ENCODE measurements around the gene EBLN2.

EBLN2 gene

GRCh38 chr3:73084170-73084569, 22.7 kb downstream of the EBLN2 start:
- Histone ChIP-seq H3K4me1 (ENCODE audit: low read length) (no peaks in the 10 kb centered on the region), H4K20me1 (ENCODE audit: insufficient read depth, low read length) (no peaks in the 10 kb centered on the region), H2AFZ (ENCODE audit: low read depth, low read length) (no peak overlapping the region), H3K9ac (ENCODE audit: low read length) (no peak overlapping the region), H3K36me3 (replicated peaks; ENCODE audit: low read depth, low read length) (no peaks in the 10 kb centered on the region), H3K9me3 (ENCODE audit: insufficient read depth, low read length) (no peaks in the 10 kb centered on the region), H3K4me3 (ENCODE audit: low read length) (no peak overlapping the region), H3K27me3 (ENCODE audit: low read depth, low read length) (no peaks in the 10 kb centered on the region), H3K79me2 (ENCODE audit: low read length) (no peaks in the 10 kb centered on the region), H3K27ac (ENCODE audit: low read length) (no peak overlapping the region), H3K4me2 (ENCODE audit: low read length) (no peak overlapping the region)
- TF ChIP-seq CTCF (IDR thresholded peaks at IDR 0.05; ENCODE audit: low read depth, low read length) (no peak), EZH2phosphoT487 (IDR thresholded peaks at IDR 0.05; ENCODE audit: low read depth) (no peak)

GRCh38 chr3:73086071-73086494, 24.6 kb downstream of the EBLN2 start:
- no peaks in the 10 kb centered on the region for H3K36me3 ChIP-seq (replicated peaks; ENCODE audit: low read depth, low read length)
- H3K79me2 ChIP-seq (ENCODE audit: low read length), result no peaks in the 10 kb centered on the region
- no peak overlapping the region for H3K9ac ChIP-seq (ENCODE audit: low read length)
- peak overlapping the region; percentile 36 for H3K4me2 ChIP-seq (ENCODE audit: low read length)
- H3K9me3 ChIP-seq (ENCODE audit: insufficient read depth, low read length), result no peaks in the 10 kb centered on the region
- no peak overlapping the region for H2AFZ ChIP-seq (ENCODE audit: low read depth, low read length)
- no peak overlapping the region for H3K27ac ChIP-seq (ENCODE audit: low read length)
- no peaks in the 10 kb centered on the region for H3K4me1 ChIP-seq (ENCODE audit: low read length)
- H3K27me3 ChIP-seq (ENCODE audit: low read depth, low read length), result no peaks in the 10 kb centered on the region
- peak; percentile 90 for TF ChIP-seq CTCF (IDR thresholded peaks at IDR 0.05; ENCODE audit: low read depth, low read length)
- no peak for TF ChIP-seq EZH2phosphoT487 (IDR thresholded peaks at IDR 0.05; ENCODE audit: low read depth)
- H3K4me3 ChIP-seq (ENCODE audit: low read length), result no peak overlapping the region
- no peaks in the 10 kb centered on the region for H4K20me1 ChIP-seq (ENCODE audit: insufficient read depth, low read length)

GRCh38 chr3:73094129-73094528, 32.7 kb downstream of the EBLN2 start:
- Histone ChIP-seq H3K27me3 (ENCODE audit: low read depth, low read length) (no peaks in the 10 kb centered on the region), H4K20me1 (ENCODE audit: insufficient read depth, low read length) (no peaks in the 10 kb centered on the region), H3K4me1 (ENCODE audit: low read length) (peaks cover 29% of the 10 kb centered on the region), H3K4me3 (ENCODE audit: low read length) (no peak overlapping the region), H3K36me3 (replicated peaks; ENCODE audit: low read depth, low read length) (no peaks in the 10 kb centered on the region), H2AFZ (ENCODE audit: low read depth, low read length) (no peak overlapping the region; the same call in 1 of the 2 replicates), H3K9me3 (ENCODE audit: insufficient read depth, low read length) (no peaks in the 10 kb centered on the region), H3K9ac (ENCODE audit: low read length) (no peak overlapping the region), H3K4me2 (ENCODE audit: low read length) (no peak overlapping the region), H3K27ac (ENCODE audit: low read length) (no peak overlapping the region), H3K79me2 (ENCODE audit: low read length) (no peaks in the 10 kb centered on the region)
- TF ChIP-seq EZH2phosphoT487 (IDR thresholded peaks at IDR 0.05; ENCODE audit: low read depth) (no peak), CTCF (IDR thresholded peaks at IDR 0.05; ENCODE audit: low read depth, low read length) (no peak)

- H3K36me3 ChIP-seq (replicated peaks; ENCODE audit: low read depth, low read length), result no peaks in the 10 kb centered on the region
- H3K9me3 ChIP-seq (ENCODE audit: insufficient read depth, low read length), result no peaks in the 10 kb centered on the region
- H3K27me3 ChIP-seq (ENCODE audit: low read depth, low read length), result no peaks in the 10 kb centered on the region
- no peak overlapping the region for H3K9ac ChIP-seq (ENCODE audit: low read length)
- H3K27ac ChIP-seq (ENCODE audit: low read length), result no peak overlapping the region
- no peaks in the 10 kb centered on the region for H4K20me1 ChIP-seq (ENCODE audit: insufficient read depth, low read length)
- peaks cover 30% of the 10 kb centered on the region for H3K4me1 ChIP-seq (ENCODE audit: low read length)
- no peaks in the 10 kb centered on the region for H3K79me2 ChIP-seq (ENCODE audit: low read length)
- no peak overlapping the region for H3K4me2 ChIP-seq (ENCODE audit: low read length)
- TF ChIP-seq CTCF (IDR thresholded peaks at IDR 0.05; ENCODE audit: low read depth, low read length), result no peak
- no peak for TF ChIP-seq EZH2phosphoT487 (IDR thresholded peaks at IDR 0.05; ENCODE audit: low read depth)
- H2AFZ ChIP-seq (ENCODE audit: low read depth, low read length), result no peak overlapping the region
- no peak overlapping the region for H3K4me3 ChIP-seq (ENCODE audit: low read length)
Measured at GRCh38 chr3:73094951-73095350, 33.5 kb downstream of the EBLN2 start.
